Neural cell (in vitro differentiated cells): ENCODE data around the gene DPF3.

Experiments used
- CTCF ChIP-seq: fragments of 450-650 bp; IDR thresholded peaks from 2 replicates; pipeline ENCODE4 v1.5.1; 2014; ENCODE audit warnings: antibody characterized with exemption, mild to moderate bottlenecking, moderate library complexity; ENCODE audit not compliant: poor library complexity, severe bottlenecking
- EP300 ChIP-seq: fragments of 450-650 bp; conservative IDR thresholded peaks from 2 replicates; pipeline ENCODE4 v1.6.1; 2014; ENCODE audit warnings: antibody characterized with exemption, mild to moderate bottlenecking, moderate library complexity; ENCODE audit not compliant: poor library complexity, severe bottlenecking

GRCh38 chr14:72612041-72612440 is 281.9 kb downstream of the DPF3 start:
- no peak for TF ChIP-seq CTCF
- TF ChIP-seq EP300 = no peak
